PC-9 (cell line): ENCODE data around the gene PJA1.

Experiments
- CTCF ChIP-seq: fragments of 200-600 bp; sonication (generic); conservative IDR thresholded peaks from 2 replicates; pipeline ENCODE4 v1.6.1; 2017; ENCODE audit warnings: mixed run types, antibody characterized with exemption, mild to moderate bottlenecking, moderate library complexity
- EZH2 ChIP-seq: fragments of 200-600 bp; sonication (generic); IDR thresholded peaks from 2 replicates; pipeline ENCODE4 v1.8.0; 2017; ENCODE audit warnings: antibody characterized with exemption, low read depth

DNA sequence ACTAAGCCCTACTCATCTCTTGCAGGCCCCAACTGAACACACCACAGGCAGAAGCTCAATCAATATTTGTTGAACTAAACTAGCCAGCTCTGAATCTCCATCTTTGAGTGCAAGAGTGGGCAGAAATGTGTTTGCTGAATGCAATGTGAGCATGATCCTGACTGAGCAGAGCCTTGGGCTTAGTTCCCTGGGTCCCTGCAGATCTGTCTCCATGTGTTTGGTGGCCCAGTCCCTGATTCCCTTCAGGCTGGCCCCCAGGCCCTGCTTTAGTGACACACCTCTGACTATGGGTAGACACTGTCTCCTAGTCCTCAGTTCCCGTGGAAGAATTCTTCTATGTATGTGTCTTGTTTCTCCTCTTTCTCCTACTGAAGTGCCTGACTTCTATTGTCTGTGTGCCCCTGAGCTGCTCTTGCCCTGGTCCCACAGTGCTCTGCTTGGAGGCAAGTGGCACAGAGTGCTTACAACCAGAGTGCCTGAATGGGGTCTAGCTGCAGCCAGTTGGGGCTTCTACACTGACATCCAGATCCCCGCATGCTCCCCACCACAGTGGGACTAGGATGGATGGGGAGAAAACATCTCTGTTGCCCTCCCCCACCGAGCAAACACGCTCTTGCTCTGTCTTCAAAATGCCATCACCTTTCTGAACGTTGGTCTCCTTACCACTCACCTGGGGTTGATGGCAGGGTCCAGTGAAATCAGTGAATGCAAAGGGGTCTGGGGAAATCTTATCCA lies 9.3 kb downstream of the PJA1 start:
- TF ChIP-seq EZH2 = no peak
- no peak for TF ChIP-seq CTCF
